Stimulated activated CD4-positive, alpha-beta T cell treated with anti-CD3 and anti-CD28 coated beads, Interleukin-2, amount 100 ng/mL, for 4 hours (primary cell): Measurements from ENCODE around the gene VWA5B1.

Experiments
- DNase-seq: peaks from one replicate; pipeline ENCODE4 v3.0.0-alpha.2; 2020; ENCODE audit warnings: low read depth

The VWA5B1 gene

GRCh38 chr1:20347699-20348098 is 57.0 kb downstream of the VWA5B1 start:
- DNase-seq = no peak

- DNase-seq = no peak
These were observed 57.7 kb downstream of the VWA5B1 start for GRCh38 chr1:20348326-20348915.

GRCh38 chr1:20349561-20349960 is 58.9 kb downstream of the VWA5B1 start:
- no peak for DNase-seq

- no peak for DNase-seq
These were observed 59.3 kb downstream of the VWA5B1 start for GRCh38 chr1:20349971-20350370.

- DNase-seq = no peak
These were observed 59.7 kb downstream of the VWA5B1 start for GRCh38 chr1:20350421-20350820.

GRCh38 chr1:20351911-20352701 is 61.4 kb downstream of the VWA5B1 start:
- DNase-seq = no peak

- no peak for DNase-seq
These were observed 63.2 kb downstream of the VWA5B1 start for GRCh38 chr1:20353836-20354235.

GRCh38 chr1:20354610-20355009 is 63.9 kb downstream of the VWA5B1 start:
- DNase-seq = no peak

GRCh38 chr1:20355101-20355827 is 64.6 kb downstream of the VWA5B1 start:
- no peak for DNase-seq

GRCh38 chr1:20355828-20356735 is 65.4 kb downstream of the VWA5B1 start:
- DNase-seq = no peak

- DNase-seq = no peak
These were observed 66.3 kb downstream of the VWA5B1 start for GRCh38 chr1:20356850-20357459.

GRCh38 chr1:20357796-20358195 is 67.1 kb downstream of the VWA5B1 start:
- no peak for DNase-seq

GRCh38 chr1:20358761-20359263 is 68.1 kb downstream of the VWA5B1 start:
- no peak for DNase-seq

GRCh38 chr1:20359451-20360330 is 69.0 kb downstream of the VWA5B1 start:
- peak; percentile 44 for DNase-seq

GRCh38 chr1:20361401-20361800 is 70.7 kb downstream of the VWA5B1 start:
- DNase-seq = no peak

- DNase-seq = no peak
These were observed 71.2 kb downstream of the VWA5B1 start for GRCh38 chr1:20361805-20362381.

- no peak for DNase-seq
These were observed 72.2 kb downstream of the VWA5B1 start for GRCh38 chr1:20362856-20363255.

- DNase-seq = no peak
These were observed 74.9 kb downstream of the VWA5B1 start for GRCh38 chr1:20365421-20366055.

GRCh38 chr1:20366056-20366462 is 75.4 kb downstream of the VWA5B1 start:
- DNase-seq = no peak
